H1 (cell line): ENCODE results near the gene SYDE1. TPM values are rescaled to one million over a fixed set of nuclear protein-coding genes. Genes with fewer than 3 reads are reported as not detected.
A peak's percentile ranks its signal among the peaks of the same experiment; 100 is the strongest.

Experiments
- ASH2L ChIP-seq: fragments of 200-600, 300-600 bp; sonication (generic); IDR thresholded peaks from one replicate; pipeline ENCODE4 v1.7.1; 2017; ENCODE audit warnings: low read length
- CREB1 ChIP-seq: IDR thresholded peaks from 2 replicates; pipeline ENCODE4 v1.6.1; 2012; ENCODE audit warnings: inconsistent platforms
- CTBP2 ChIP-seq: IDR thresholded peaks from 2 replicates; pipeline ENCODE4 v1.7.0; 2011; ENCODE audit warnings: borderline replicate concordance, mild to moderate bottlenecking, moderate library complexity, mixed read lengths, low read length; ENCODE audit not compliant: insufficient read depth, insufficient read length
- CTCF ChIP-seq, 3 experiments: IDR thresholded peaks; 1 replicate in 2 of 3; 2 replicates in 1 of 3; pipeline versions ENCODE4 v1.5.1 to v1.6.1; 2011; ENCODE audit warnings: low read length in 3 of 3, mild to moderate bottlenecking in 3 of 3, inconsistent platforms in 2 of 3, low read depth in 1 of 3, moderate library complexity in 1 of 3; ENCODE audit not compliant: insufficient read depth in 1 of 3; ENCODE audit errors: control extremely low read depth in 1 of 3
- E2F6 ChIP-seq: IDR thresholded peaks from 2 replicates; pipeline ENCODE4 v1.6.1; 2012; ENCODE audit warnings: inconsistent platforms
- EP300 ChIP-seq, 2 experiments: IDR thresholded peaks; 1 replicate in 1 of 2; 2 replicates in 1 of 2; pipeline ENCODE4 v1.6.1; 2011 to 2012; ENCODE audit warnings: low read depth in 2 of 2, low read length in 2 of 2, mild to moderate bottlenecking in 2 of 2, borderline replicate concordance in 1 of 2, inconsistent platforms in 1 of 2, moderate library complexity in 1 of 2
- HDAC6 ChIP-seq: IDR thresholded peaks from one replicate; pipeline ENCODE4 v1.7.1; 2012; ENCODE audit warnings: low read depth, mild to moderate bottlenecking, inconsistent platforms, low read length, moderate library complexity
- JUN ChIP-seq: IDR thresholded peaks from 2 replicates; pipeline ENCODE4 v1.6.1; 2011; ENCODE audit warnings: low read depth, mild to moderate bottlenecking, improper control_type of control experiment, low read length
- JUND ChIP-seq: IDR thresholded peaks from 2 replicates; pipeline ENCODE4 v1.6.1; 2011; ENCODE audit warnings: mild to moderate bottlenecking, improper control_type of control experiment, low read length
- KDM1A ChIP-seq: fragments of 200-600, 300-600 bp; sonication (generic); IDR thresholded peaks from 2 replicates; pipeline ENCODE4 v1.7.1; 2016; ENCODE audit warnings: mild to moderate bottlenecking, low read length, borderline replicate concordance
- KDM5A ChIP-seq: fragments of 200-600 bp; IDR thresholded peaks from 2 replicates; pipeline ENCODE4 v1.7.1; 2012; ENCODE audit warnings: mild to moderate bottlenecking, low read length, inconsistent platforms, mixed read lengths
- MAX ChIP-seq: IDR thresholded peaks from 2 replicates; pipeline ENCODE4 v1.6.1; 2012; ENCODE audit warnings: inconsistent platforms
- POLR2A ChIP-seq, 2 experiments: IDR thresholded peaks; 1 replicate in 1 of 2; 2 replicates in 1 of 2; pipeline ENCODE4 v1.6.1; 2011; ENCODE audit warnings: low read depth in 2 of 2, low read length in 2 of 2, mild to moderate bottlenecking in 2 of 2; ENCODE audit errors: control extremely low read depth in 1 of 2
- POU5F1 ChIP-seq: IDR thresholded peaks from 2 replicates; pipeline ENCODE4 v1.6.1; 2011; ENCODE audit warnings: low read depth, mild to moderate bottlenecking, low read length, moderate library complexity
- RBBP5 ChIP-seq: IDR thresholded peaks from 2 replicates; pipeline ENCODE4 v1.7.1; 2012; ENCODE audit warnings: low read depth, mild to moderate bottlenecking, inconsistent platforms, low read length, moderate library complexity, borderline replicate concordance
- RFX5 ChIP-seq: IDR thresholded peaks from 2 replicates; pipeline ENCODE4 v1.6.1; 2011; ENCODE audit warnings: low read depth, low read length, improper control_type of control experiment, borderline replicate concordance
- SAP30 ChIP-seq: fragments of 300-600 bp; sonication (generic); IDR thresholded peaks from 2 replicates; pipeline ENCODE4 v1.7.1; 2012; ENCODE audit warnings: low read length, moderate library complexity, mild to moderate bottlenecking, inconsistent platforms; ENCODE audit not compliant: insufficient read depth, insufficient replicate concordance
- SP1 ChIP-seq: IDR thresholded peaks from 2 replicates; pipeline ENCODE4 v1.6.1; 2011; ENCODE audit warnings: low read depth, low read length
- SRF ChIP-seq: IDR thresholded peaks from 2 replicates; pipeline ENCODE4 v1.6.1; 2011; ENCODE audit warnings: mild to moderate bottlenecking, low read depth, low read length, moderate library complexity
- SUZ12 ChIP-seq: fragments of 200-600 bp; sonication (generic); IDR thresholded peaks from 2 replicates; pipeline ENCODE4 v1.6.1; 2012; ENCODE audit warnings: mild to moderate bottlenecking, inconsistent platforms, low read length, moderate library complexity, mixed read lengths
- TBP ChIP-seq: IDR thresholded peaks from 2 replicates; pipeline ENCODE4 v1.6.1; 2011; ENCODE audit warnings: low read depth, low read length, improper control_type of control experiment
- polyA plus RNA-seq, 7 experiments: library from polyadenylated mRNA; depleted of rRNA in 3 of 7; stranded (reverse) in 5 of 7; unstranded in 2 of 7; fragments of >200 nt in 5 of 7; fragments of 200-250 nt in 2 of 7; gene quantifications; 1 replicate in 5 of 7; 2 replicates in 1 of 7; 4 replicates in 1 of 7; pipeline versions ENCODE4 v1.2.1 to v1.2.3, GENCODE V29; 2011 to 2013; ENCODE audit warnings: missing spikeins in 2 of 7, mixed read lengths in 2 of 7
- total RNA-seq: library from RNA; stranded (reverse); fragmentation: NEBNext Ultra II Directional; extraction: Animal tissue kit (Norgen Biotek cat#: 25700); gene quantifications from 2 replicates; pipeline ENCODE4 v1.2.1, GENCODE V29; 2021

Gene SYDE1
- total and polyA plus RNA-seq, 2 of the 8 experiments (the other 6 are each of a cell fraction or from before 2014, with no cell fraction given): 12.0 to 16.8 TPM

GRCh38 chr19:15125232-15126067 lies 18.2 kb downstream of the SYDE1 start (continued):
- TF ChIP-seq CREB1 (peak; percentile 81), CTBP2 (no peak), JUN (no peak), SRF (no peak), HDAC6 (no peak), SP1 (peak; percentile 78; the same call in 1 of the 2 replicates), JUND (no peak), E2F6 (0 out of 2 replicates have a peak, but pooled peaks have one; percentile 37), POLR2A (IDR thresholded peaks at IDR 0.05; ENCODE audit: control extremely low read depth in 1 of 2, low read depth in 2 of 2, low read length in 2 of 2) (peak; percentile 58 to 88), SAP30 (no peak), RBBP5 (0 out of 2 replicates have a peak, but pooled peaks have one; percentile 33), TBP (peak; percentile 51), RFX5 (no peak), KDM1A (0 out of 2 replicates have a peak, but pooled peaks have one; percentile 27), CTCF (IDR thresholded peaks at IDR 0.05; ENCODE audit: control extremely low read depth in 1 of 3, insufficient read depth in 1 of 3, low read depth in 1 of 3, low read length in 3 of 3) (no peak), ASH2L (peak; percentile 73), POU5F1 (no peak), SUZ12 (no peak), MAX (peak; percentile 87), KDM5A (no peak), EP300 (IDR thresholded peaks at IDR 0.05; ENCODE audit: borderline replicate concordance in 1 of 2, low read depth in 2 of 2, low read length in 2 of 2) (no peak)
